Astrocyte (in vitro differentiated cells and primary cell): ENCODE measurements around the gene NTN1.

ENCODE experiments used
- EZH2 ChIP-seq: IDR thresholded peaks from 2 replicates; pipeline ENCODE4 v1.6.1; 2012; ENCODE audit warnings: mild to moderate bottlenecking, low read length, inconsistent platforms; ENCODE audit not compliant: insufficient read depth
- TF ChIP-seq, protein P1 (sequence below): IDR thresholded peaks from 2 replicates; pipeline ENCODE4 v1.5.1; 2011; ENCODE audit warnings: low read depth, mild to moderate bottlenecking, inconsistent platforms, low read length, moderate library complexity; ENCODE audit not compliant: insufficient read depth

DNA sequence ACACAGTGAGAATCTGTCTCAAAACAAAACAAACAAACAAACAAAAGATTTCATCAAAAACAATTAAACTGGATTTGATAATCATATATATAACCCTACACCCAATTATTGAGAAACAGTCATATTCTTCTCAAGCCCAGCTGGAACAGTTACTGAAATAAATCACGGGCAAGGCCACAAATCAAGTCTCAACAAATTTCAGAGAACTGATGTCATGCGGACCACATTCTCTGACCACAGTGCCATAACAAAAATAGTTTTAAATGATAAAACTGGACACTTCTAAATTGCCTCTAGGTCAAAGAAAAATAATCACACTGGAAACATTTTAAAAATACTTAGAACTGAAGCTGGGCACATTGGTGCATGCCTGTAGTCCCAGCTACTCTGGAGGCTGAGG lies 39.9 kb upstream of the NTN1 start:
- TF ChIP-seq, protein P1, sequence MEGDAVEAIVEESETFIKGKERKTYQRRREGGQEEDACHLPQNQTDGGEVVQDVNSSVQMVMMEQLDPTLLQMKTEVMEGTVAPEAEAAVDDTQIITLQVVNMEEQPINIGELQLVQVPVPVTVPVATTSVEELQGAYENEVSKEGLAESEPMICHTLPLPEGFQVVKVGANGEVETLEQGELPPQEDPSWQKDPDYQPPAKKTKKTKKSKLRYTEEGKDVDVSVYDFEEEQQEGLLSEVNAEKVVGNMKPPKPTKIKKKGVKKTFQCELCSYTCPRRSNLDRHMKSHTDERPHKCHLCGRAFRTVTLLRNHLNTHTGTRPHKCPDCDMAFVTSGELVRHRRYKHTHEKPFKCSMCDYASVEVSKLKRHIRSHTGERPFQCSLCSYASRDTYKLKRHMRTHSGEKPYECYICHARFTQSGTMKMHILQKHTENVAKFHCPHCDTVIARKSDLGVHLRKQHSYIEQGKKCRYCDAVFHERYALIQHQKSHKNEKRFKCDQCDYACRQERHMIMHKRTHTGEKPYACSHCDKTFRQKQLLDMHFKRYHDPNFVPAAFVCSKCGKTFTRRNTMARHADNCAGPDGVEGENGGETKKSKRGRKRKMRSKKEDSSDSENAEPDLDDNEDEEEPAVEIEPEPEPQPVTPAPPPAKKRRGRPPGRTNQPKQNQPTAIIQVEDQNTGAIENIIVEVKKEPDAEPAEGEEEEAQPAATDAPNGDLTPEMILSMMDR: no peak
- no peak for TF ChIP-seq EZH2
